HG03460 (cell line): Measurements from ENCODE around the gene LIX1L.

Experiments used
- ATAC-seq: cut with Tn5 transposase; IDR thresholded peaks from one replicate; pipeline ENCODE4 v1.9.1; 2021; ENCODE audit not compliant: unreplicated experiment

LIX1L gene

DNA sequence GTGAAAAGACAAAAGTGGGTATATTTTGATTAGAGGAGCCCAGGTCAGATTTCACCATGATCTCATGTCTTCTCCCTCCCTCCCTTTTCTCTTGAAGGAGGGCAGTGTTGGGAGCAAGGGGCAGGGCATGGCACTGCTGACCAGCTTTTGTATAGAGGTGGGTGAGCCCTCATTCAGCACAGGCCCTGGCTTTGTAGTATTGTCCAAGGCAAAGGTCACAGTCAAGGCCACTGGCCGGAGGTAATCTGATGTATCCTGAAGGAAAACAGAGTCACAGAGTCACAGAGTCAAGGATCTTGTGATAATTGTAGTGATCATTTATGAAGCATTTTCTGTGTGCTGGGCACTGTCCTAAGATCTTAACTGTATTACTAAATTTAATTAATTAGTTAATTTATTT, 59.8 kb downstream of the LIX1L start:
- no peak for ATAC-seq

DNA sequence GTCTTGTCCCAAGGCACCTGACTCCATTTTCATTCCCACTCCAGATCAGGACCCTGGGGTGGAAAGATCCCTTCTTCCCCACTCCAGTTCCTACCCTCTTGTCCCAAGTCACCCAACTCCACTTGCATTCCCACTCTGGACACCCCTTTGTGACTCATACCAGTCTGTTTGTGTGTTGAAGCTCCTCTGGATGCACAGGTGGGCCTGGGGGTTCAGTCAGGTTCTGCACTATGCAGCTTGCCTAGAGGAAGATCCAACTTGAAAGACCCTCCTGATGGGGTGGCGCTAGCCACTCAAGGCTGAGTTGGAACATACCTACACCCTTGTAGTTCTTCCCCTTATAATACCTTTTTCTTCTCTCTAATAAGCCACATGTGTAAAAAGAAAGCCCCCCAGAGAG, 62.3 kb downstream of the LIX1L start:
- no peak for ATAC-seq

DNA sequence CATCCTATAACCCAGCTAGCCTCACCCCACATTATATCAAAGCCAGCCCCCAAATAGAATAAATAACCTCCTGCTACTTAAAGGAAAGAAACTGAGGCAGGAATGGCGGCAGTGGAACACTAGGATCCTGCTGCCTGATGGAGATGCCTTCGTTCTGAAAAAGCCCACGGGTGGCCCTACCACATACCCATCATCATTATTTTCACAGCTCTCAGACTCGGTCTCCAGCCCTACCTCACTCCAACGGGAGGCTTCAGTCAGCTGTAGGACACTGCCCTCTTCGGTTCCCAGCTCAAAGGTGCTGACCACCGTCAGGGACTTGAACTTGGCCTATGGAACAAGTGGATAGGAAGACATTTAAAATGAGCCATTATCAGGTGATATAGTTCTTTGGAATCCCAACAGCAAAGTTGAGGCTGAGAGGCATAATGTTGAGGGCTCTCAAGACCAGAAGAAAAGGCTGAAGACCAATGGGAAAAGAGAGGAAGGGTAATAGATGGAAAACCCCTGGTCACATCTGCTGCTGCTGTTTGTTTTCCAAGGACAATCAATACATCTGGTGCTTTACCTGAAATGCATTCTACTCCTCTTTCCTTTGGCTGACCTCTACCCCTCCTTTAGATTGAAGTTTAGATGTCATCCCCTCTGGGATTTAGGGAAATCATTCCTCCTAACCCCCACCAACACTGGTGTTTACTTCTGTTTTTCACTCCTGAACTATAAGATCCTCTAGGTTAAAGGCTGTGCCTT, 64.3 kb downstream of the LIX1L start:
- ATAC-seq = no peak

DNA sequence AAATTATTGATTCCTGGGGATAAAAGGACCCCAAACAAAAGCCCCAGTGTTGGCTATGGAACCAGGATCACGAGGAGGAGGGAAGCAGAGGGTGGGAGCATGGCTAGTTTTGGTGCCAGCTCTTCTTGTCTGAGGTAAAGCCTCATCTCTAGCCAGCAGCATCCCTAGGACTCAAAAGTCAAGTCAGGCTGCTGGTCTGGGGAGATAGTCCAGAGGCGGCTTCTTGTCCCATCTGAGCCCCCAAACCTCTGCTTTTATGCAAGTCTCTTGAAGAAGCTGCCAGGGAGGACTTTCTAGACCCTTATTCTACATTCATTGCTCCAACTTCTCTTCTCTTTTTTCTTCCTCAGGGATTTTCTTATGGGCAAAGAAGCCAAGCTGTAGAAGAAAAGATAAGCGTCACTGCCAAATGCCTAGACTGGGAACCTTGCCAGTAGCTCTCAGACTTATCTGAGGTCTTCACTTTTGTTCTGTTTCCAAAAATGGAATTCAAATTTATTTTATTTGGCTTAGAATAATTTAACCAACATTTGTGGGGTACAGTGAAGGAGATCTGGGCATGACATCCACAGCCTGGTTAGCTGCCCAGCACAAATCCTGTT, 65.2 kb downstream of the LIX1L start:
- ATAC-seq = no peak

DNA sequence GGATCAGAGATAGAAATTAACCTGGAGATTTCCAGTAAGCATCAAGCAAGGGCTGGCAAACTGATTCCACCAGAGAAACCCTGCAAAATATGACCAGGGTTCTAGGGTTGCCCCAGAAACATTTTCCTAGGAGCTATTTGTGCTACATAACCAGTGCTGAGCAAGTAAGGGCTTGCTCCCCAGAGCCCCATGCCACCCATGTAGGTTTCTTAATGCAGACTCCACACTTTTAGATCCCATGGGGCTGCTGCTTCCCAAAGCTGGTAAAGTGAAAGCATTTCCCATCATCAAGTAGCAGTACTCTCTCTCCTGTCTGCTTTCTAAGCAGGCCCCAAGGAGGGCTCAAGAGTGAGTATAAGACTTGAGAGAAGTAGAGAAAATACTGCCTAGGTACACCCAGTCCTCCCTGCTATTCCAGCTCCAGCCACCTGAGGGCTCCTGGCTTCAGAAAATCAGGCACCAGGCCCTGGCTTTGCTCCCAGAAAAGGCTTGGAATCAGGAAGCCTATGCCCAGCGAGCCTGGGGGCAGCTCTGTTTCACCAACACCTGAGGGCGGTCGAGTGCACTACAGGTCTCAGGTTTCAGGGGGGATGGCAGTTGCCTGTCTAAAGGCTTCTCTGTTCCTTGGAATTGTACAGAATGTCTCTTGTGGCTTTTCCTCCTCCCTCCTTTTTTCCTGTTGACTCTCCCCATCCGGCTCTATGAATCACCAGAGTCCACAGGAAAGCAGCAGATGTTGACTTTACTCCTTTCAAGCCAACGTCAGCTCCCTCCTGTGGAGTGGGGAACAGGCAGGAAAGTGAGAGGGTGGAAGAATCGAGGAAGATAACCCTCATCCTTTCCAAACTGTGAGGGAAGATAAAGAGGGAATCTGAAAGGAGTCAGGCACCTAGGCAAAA, 66.0 kb downstream of the LIX1L start:
- ATAC-seq = no peak

DNA sequence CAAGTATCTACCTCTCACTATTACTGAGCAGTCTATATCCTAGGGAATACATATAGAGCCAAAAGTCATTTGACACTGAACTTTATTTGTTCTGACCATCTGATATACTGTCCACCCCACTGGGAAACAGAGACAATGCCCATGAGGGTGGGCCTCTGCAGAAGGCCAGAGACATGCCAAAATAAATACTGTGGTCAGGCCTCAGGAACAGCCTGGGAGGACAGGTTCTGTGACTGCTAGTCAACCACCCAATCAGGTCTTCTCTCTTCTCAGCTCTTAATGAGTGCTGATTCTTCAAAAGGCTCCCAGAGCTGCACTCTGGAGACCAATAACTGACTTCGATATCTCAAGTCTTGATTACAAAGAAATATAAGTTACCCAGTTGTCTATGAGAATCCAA, 66.7 kb downstream of the LIX1L start:
- no peak for ATAC-seq

DNA sequence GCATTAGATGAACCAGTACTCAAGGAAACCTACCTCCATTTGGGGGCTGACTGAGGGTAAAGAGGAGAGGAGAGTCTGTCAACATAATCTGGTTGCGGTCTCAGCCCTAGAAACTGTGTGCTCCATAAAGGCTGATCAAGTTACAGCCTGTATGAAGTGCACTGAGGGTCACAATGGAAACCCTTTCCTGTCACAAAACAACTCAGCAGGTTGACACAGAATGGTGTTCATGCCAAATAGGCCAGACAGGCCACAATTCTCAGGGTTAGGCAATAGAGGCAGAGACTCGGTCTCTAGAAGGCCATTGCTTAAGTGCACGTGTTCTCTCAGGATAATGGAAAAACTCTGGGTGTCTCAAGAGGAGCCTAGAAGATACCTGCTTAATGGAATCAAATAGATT, 68.1 kb downstream of the LIX1L start:
- no peak for ATAC-seq

DNA sequence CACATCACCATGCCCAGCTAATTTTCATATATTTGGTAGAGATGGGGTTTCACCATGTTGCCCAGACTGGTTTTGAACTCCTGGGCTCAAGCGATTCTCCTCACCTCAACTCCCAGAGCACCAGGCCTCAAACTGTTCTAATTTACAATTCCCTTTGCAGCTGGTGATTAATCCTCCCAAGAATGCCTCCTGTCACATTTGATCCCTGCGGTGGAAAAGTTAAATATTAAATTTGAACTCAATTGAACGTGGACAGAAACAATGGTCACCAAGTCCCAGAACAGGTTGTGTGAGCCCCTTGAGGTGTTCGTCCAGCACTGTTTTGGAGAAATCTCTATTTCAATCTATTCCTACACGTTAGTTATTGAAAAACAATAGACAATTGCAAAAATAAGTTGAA, 70.2 kb downstream of the LIX1L start:
- ATAC-seq = no peak

DNA sequence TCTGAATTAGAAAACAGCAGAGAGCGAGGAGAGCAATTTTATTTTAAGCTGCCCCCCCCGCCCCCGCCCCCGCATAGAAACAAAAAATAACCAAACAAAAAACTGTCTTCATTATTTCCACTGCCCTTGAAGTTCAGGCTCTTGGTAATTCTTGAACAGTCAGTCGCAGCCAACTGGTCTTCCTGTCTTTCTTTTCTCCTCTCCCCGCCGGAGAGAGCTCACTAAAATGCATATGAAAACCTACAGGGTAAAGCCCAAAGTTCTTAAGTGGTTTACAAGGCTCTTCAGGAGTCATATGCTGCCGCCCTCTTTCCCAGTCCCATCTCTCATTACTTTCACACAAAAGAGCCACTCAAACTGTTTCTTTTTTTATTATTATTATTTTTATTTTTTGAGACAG, 71.0 kb downstream of the LIX1L start:
- ATAC-seq = no peak

DNA sequence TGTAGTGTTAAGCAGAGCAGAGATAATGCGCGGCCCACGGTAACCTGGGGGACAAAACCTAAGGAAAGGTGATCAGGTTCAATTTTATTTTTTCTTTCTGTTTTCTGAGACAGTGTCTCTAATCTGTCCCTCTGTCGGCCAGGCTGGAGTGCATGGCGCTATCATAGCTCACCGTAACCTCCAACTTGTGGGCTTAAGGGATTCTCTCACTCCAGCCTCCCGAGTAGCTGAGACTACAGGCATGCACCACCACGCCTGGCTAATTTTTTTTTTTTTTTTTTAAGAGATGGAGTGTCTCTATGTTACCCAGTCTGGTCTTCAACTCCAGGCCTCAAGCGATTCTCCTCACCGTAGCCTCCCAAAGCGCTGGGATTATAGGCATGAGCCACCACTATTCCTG, 71.4 kb downstream of the LIX1L start:
- ATAC-seq = no peak

DNA sequence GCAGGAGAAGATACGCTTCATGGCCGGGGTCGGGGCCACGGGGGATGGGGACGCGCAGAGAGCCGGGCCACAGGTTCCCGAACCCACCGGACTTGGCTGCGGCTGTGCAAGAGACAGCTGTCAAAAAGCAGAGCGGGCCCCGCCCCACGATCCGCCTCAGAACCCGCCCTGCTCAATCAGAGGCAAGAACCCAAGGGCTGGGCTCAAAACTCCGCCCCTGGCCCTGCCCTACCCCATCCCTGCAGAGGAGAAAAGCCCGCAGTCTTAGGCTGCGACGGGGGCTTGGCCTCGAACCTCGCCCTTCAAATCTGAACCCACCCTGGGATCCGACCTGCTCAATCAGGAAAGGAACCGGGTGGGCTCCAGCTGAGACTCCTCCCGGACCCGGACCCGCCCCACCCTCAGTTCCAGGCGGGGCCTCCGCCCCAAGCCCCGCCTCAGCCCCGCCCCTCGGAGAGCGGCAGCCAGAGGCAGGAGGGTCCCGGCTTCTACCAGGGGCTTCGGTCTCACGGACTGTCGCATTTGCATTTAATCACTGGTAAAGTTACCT, 72.0 kb downstream of the LIX1L start, which contains the start of gene ANKRD35:
ANKRD35 (minus strand) TSS at position 129 of the 550 bp plus-strand sequence; CDS start at position 21, 108 bp downstream.
- peak; percentile 100 for ATAC-seq

DNA sequence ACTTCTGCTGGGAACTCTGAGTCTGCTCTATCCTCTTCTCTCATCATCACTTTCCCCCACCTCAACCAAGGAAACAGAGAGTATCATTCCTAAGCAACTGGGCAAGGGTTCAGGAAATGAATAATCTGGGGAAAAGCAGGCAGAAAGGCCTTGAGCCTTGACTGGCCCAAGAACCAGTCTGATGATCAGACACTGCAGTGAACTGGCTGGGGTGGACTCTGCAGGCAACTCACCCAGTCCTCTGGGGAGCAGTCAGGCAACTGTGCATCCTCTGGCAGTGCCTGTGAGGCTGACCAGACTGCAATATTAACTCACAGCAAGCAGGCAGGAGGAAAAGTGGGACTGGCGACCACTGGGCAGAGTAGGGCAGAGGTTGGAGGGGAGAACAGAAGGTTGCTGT, 73.1 kb downstream of the LIX1L start:
- no peak for ATAC-seq
